Prostate gland (tissue), 2 donors: ENCODE data around the gene CNKSR1.

ENCODE experiments used
- CTCF ChIP-seq, 4 experiments: fragments of 200-600 bp in 2 of 4; fragments of 450-650 bp in 2 of 4; sonication (generic) in 2 of 4; IDR thresholded peaks; 1 replicate in 3 of 4; 2 replicates in 1 of 4; pipeline ENCODE4 v1.5.1; 2016 to 2019; ENCODE audit warnings: antibody characterized with exemption in 4 of 4, mild to moderate bottlenecking in 2 of 4, moderate library complexity in 2 of 4
- POLR2A ChIP-seq: fragments of 450-650 bp; IDR thresholded peaks from one replicate; pipeline ENCODE4 v1.6.1; 2016; ENCODE audit warnings: antibody characterized with exemption, mild to moderate bottlenecking
- POLR2AphosphoS5 ChIP-seq: sonication (generic); formaldehyde crosslinking; IDR thresholded peaks from one replicate; pipeline ENCODE4 v1.6.1; 2017; ENCODE audit warnings: antibody characterized with exemption

- no peak for TF ChIP-seq CTCF (IDR thresholded peaks at IDR 0.05)
- TF ChIP-seq POLR2A = no peak
- no peak for TF ChIP-seq POLR2AphosphoS5
Observed at GRCh38 chr1:26158271-26158907, 18.9 kb upstream of the CNKSR1 start.
